Vagina (tissue), 2 donors: ENCODE results near the gene HTR5A.

Experiments used
- POLR2A ChIP-seq, 2 donors: fragments of 450-650 bp; IDR thresholded peaks; one replicate each; pipeline ENCODE4 v1.6.1; 2017; ENCODE audit warnings: antibody characterized with exemption in 2 of 2, mild to moderate bottlenecking in 2 of 2, moderate library complexity in 2 of 2
- POLR2AphosphoS5 ChIP-seq, 2 donors: sonication (generic); formaldehyde crosslinking; IDR thresholded peaks; one replicate each; pipeline ENCODE4 v1.9.0; 2017; ENCODE audit warnings: antibody characterized with exemption in 2 of 2, mild to moderate bottlenecking in 2 of 2, low read depth in 1 of 2; ENCODE audit not compliant: insufficient read depth in 1 of 2

DNA sequence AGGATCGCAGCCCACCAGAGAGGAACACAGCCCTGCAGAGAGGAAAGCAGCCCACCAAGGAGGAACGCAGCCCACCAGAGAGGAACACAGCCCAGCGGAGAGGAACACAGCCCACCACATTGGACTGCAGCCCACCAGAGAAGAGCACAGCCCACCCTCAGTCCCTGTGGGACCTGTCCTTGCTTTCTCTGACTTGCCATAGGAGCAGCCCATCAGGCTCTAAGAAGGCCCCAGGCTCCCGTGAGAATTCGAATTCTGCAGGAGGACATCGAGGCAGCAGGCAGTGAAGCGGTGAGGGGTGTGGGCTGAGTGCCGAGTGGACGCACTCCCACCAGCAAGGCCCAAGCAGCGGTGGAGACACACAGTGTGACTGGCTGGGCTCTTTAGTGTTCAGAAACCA lies 59.1 kb downstream of the HTR5A start:
- no peak for TF ChIP-seq POLR2A (IDR thresholded peaks at IDR 0.05)
- no peak for TF ChIP-seq POLR2AphosphoS5 (IDR thresholded peaks at IDR 0.05; ENCODE audit: insufficient read depth in 1 of 2, low read depth in 1 of 2)
